ENCODE results near the gene MLST8.

MLST8 gene

DNA sequence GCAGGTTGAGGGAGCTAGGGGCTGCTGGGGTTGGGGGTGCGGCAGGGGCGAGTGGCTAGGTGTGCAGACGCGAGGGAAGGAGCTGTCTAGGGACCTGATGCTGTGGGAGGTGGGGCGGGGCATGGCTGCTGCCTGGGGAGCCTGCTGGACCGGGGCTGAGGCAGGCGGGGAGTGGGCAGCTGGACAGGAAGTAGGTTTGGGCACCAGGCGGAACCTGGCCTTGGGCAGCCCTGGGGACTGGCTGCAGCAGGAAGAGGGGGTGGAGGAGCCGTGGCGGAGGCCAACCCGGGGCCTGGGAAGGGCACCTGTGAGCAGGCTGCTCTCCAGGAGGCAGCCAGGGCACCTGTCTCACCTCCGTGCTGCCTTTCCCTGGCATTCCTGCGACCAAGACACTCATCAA lies 25.1 kb downstream of the MLST8 start:
- no peaks in the 10 kb centered on the region for H3K9me3 ChIP-seq (replicated peaks in 1 of 11)

DNA sequence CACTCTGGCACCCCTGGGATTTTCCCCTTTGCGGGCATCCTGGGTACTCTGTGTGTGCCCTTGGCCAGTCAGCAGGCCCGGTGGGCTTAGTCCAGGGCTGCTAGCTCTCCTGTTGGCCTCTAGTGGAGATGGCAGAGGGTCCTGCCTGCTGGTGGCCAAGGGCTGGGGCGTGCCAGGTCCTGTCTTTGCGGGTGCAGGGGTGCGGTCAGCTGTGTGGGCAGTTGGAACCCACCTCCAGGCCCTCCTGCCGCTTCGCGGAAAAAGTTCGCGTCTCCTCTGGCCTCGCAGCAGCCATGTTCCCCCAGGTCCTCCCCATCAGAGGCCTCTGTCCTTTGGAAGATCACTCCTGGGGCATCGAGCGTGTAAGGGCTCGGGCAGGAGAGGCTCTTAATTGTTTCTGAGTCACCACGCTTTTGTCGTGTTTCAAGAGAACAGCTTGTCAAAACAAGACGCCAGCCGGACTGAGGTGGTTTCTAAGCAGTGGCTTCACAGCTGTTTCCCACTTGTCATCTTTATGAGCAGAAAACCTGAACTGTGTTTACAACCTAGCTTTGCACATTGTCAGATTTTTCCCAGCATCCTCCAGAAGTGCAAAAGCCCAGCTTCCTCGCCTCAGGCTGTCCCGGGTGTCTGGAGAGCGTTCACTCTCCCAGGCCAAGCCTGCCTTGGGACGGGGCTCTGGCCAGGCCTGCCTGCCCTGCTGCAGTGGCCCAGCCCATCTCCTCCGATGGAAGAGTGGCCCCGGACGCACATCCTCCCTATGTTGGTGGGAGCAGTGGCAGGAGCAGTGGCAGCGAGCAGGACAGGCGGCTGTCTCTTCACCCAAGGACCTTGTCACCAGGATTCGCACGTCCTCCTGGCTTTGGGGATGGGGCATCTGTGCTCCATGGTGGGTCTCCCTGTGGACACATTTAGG lies 26.0 kb downstream of the MLST8 start:
- H3K27ac ChIP-seq = no peak overlapping the region
- no peak for TF ChIP-seq Cebpa-rat (IDR thresholded peaks at IDR 0.05)
- peak overlapping the region in 1 of 11 experiments; percentile 13; a peak in 1 of 22 replicates for H3K4me2 ChIP-seq
- peaks cover 56 to 99% (median 94%) of the 10 kb centered on the region in 11 experiments; a peak in 21 of 22 replicates for H4K20me1 ChIP-seq
- peaks cover 85 to 99% (median 92%) of the 10 kb centered on the region in 11 experiments for H3K36me3 ChIP-seq
- H3K9ac ChIP-seq = peak overlapping the region in 3 of 11 experiments; percentile 6 to 20 (median 7); a peak in 1 of 22 replicates
- H3K4me1 ChIP-seq = peaks cover 12 to 25% (median 20%) of the 10 kb centered on the region in 10 experiments
- no peak overlapping the region for H3K4me3 ChIP-seq
- H3K9me3 ChIP-seq (replicated peaks in 1 of 11) = no peaks in the 10 kb centered on the region
- H3K27me3 ChIP-seq = peaks cover 4 to 13% (median 5%) of the 10 kb centered on the region in 11 experiments

More for the DNA sequence above, 25.1 kb downstream of the MLST8 start:
- Histone ChIP-seq H3K4me3 (no peak overlapping the region), H3K4me2 (peak overlapping the region in 3 of 11 experiments; percentile 12 to 42 (median 13); a peak in 4 of 22 replicates), H3K4me1 (peaks cover 21 to 34% (median 29%) of the 10 kb centered on the region in 10 experiments), H3K27me3 (0 out of 22 replicates have a peak, but pooled peaks cover 0 to 4% (median 0%) of the 10 kb centered on the region in 11 experiments), H3K27ac (no peak overlapping the region), H4K20me1 (peaks cover 55 to 99% (median 94%) of the 10 kb centered on the region in 11 experiments; a peak in 21 of 22 replicates), H3K9ac (peak overlapping the region in 4 of 11 experiments; percentile 6 to 38 (median 9); a peak in 2 of 22 replicates), H3K36me3 (peaks cover 78 to 97% (median 85%) of the 10 kb centered on the region in 11 experiments)
- no peak for TF ChIP-seq Cebpa-rat (IDR thresholded peaks at IDR 0.05)

DNA sequence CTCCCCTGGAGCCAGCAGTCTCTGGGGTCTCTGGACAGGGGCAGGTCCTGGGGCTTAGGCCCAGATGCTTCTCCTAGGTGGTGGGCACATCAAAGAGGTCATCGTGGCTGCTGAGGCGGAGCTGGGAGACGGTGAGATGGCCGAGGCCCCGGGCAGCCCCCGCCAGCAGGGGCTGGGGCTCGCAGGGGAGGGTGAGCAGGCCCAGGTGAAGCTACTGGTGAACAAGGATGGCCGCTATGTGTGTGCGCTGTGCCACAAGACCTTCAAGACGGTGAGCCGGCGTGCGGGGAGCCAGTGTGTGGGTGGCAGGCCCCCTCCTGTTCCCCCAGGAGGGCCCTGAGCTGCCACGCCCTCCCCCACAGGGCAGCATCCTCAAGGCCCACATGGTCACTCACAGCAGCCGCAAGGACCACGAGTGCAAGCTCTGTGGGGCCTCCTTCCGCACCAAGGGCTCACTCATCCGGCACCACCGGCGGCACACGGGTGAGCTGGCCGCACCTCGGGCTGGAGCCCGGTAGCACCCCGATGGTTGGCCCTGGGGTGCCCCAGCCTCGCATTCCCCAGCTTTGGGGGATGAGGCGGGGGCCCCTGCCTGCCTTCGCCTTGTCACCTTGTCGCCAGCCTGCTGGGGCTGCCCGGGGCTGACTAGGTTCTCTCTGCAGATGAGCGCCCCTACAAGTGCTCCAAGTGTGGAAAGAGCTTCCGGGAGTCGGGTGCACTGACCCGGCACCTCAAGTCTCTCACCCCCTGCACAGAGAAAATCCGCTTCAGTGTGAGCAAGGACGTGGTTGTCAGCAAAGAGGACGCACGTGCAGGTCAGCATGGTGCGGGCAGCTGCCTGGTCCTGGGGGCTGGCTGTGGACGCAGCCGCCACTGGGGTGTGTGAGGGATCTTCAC lies 27.1 kb downstream of the MLST8 start:
- Histone ChIP-seq H3K9ac (no peak overlapping the region; a peak in 2 of 22 replicates), H3K9me3 (replicated peaks in 1 of 11) (no peaks in the 10 kb centered on the region), H3K4me3 (no peak overlapping the region), H3K27me3 (peaks cover 14 to 24% (median 15%) of the 10 kb centered on the region in 11 experiments), H3K4me2 (no peak overlapping the region), H3K36me3 (peaks cover 78 to 97% (median 92%) of the 10 kb centered on the region in 11 experiments), H3K4me1 (peaks cover 7 to 16% (median 14%) of the 10 kb centered on the region in 10 experiments; a peak in 18 of 20 replicates), H4K20me1 (peaks cover 46 to 98% (median 92%) of the 10 kb centered on the region in 11 experiments; a peak in 21 of 22 replicates), H3K27ac (no peak overlapping the region)
- TF ChIP-seq Cebpa-rat (IDR thresholded peaks at IDR 0.05) = no peak

DNA sequence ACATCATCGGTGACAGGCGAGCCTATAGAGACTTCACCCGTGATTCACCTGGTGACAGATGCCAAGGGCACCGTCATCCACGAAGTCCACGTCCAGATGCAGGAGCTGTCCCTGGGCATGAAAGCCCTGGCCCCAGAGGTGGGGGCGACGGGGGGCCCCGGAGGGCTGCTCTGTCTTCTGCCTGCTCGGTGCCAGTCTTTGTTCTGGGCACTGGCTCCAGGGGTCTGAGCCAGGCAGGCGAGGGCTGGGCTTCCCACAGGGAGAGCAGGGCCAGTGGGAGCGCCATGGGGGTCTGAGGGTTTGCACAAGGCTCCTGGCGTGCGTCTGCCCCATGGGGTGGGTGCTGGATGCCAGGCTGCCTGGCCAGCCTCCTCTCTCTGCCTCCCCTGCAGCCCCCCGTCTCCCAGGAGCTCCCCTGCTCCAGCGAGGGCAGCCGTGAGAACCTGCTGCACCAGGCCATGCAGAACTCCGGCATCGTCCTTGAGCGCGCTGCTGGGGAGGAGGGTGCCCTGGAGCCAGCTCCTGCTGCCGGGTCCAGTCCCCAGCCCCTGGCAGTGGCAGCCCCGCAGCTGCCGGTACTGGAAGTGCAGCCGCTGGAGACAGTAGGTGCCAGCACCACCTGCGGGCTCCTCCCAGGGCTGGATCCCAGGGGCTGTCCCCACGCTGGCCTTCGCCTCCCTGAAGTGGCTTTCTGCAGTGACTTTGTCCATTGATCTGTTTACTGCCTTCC lies 28.0 kb downstream of the MLST8 start:
- H4K20me1 ChIP-seq = peaks cover 40 to 98% (median 93%) of the 10 kb centered on the region in 11 experiments; a peak in 21 of 22 replicates
- peaks cover 73 to 95% (median 85%) of the 10 kb centered on the region in 11 experiments for H3K36me3 ChIP-seq
- no peak overlapping the region for H3K27ac ChIP-seq

DNA sequence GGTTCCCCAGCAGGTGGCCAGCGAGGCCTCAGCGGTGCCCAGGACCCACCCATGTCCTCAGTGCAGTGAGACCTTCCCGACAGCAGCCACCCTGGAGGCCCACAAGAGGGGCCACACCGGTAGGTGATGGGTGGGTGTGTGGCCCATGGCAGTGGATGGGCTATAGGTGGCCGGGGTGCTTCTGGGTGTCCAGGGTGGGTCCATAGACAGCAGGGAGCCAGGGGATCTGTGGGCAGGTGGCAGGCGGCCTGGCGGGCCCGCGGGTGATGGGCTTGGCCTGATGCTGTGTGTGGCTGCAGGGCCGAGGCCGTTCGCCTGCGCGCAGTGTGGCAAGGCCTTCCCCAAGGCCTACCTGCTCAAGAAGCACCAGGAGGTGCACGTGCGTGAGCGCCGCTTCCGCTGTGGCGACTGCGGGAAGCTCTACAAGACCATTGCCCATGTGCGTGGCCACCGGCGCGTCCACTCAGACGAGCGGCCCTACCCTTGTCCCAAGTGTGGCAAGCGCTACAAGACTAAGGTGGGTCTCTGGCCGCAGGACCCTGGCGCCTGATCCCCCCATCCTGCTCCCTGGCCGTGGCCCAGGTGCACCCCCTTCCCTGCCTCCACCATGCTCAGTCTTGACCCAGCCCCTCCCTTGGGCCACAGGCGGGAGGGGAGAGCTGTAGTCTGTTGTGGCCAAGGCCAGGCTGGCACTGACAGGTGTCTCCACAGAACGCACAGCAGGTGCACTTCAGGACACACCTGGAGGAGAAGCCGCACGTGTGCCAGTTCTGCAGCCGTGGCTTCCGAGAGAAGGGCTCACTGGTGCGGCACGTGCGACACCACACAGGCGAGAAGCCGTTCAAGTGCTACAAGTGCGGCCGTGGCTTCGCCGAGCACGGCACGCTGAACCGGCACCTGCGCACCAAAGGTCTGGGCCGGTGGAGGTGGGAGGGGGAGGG lies 28.9 kb downstream of the MLST8 start:
- Histone ChIP-seq H4K20me1 (peaks cover 31 to 98% (median 93%) of the 10 kb centered on the region in 11 experiments; a peak in 21 of 22 replicates), H3K4me1 (peaks cover 7 to 16% (median 14%) of the 10 kb centered on the region in 10 experiments; a peak in 18 of 20 replicates), H3K9ac (no peak overlapping the region), H3K27ac (no peak overlapping the region), H3K27me3 (peaks cover 19 to 37% (median 25%) of the 10 kb centered on the region in 11 experiments), H3K9me3 (replicated peaks in 1 of 11) (no peaks in the 10 kb centered on the region), H3K36me3 (peaks cover 64 to 95% (median 81%) of the 10 kb centered on the region in 11 experiments), H3K4me3 (no peak overlapping the region), H3K4me2 (peak overlapping the region in 6 of 11 experiments; percentile 4 to 65 (median 54); a peak in 11 of 22 replicates)
- TF ChIP-seq Cebpa-rat (IDR thresholded peaks at IDR 0.05) = no peak

More for the DNA sequence above, 28.0 kb downstream of the MLST8 start:
- Histone ChIP-seq H3K4me1 (peaks cover 7 to 16% (median 14%) of the 10 kb centered on the region in 10 experiments; a peak in 18 of 20 replicates), H3K9me3 (replicated peaks in 1 of 11) (no peaks in the 10 kb centered on the region), H3K4me2 (peak overlapping the region in 4 of 11 experiments; percentile 45 to 65 (median 61); a peak in 5 of 22 replicates), H3K9ac (no peak overlapping the region), H3K4me3 (no peak overlapping the region), H3K27me3 (peaks cover 19 to 32% (median 23%) of the 10 kb centered on the region in 11 experiments)
- no peak for TF ChIP-seq Cebpa-rat (IDR thresholded peaks at IDR 0.05)

DNA sequence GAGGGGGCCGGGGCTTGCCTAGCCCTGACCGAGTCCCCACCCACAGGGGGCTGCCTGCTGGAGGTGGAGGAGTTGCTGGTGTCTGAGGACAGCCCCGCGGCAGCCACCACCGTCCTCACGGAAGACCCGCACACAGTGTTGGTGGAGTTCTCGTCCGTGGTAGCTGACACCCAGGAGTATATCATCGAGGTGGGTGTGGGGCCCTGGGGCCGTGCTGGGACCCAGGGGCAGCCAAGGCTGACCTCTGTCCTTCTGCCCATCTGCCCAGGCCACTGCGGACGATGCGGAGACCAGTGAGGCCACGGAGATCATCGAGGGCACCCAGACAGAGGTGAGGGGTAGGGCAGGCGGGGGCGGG lies 29.5 kb downstream of the MLST8 start:
- TF ChIP-seq Cebpa-rat (IDR thresholded peaks at IDR 0.05) = no peak
- Histone ChIP-seq H3K9me3 (replicated peaks in 1 of 11) (no peaks in the 10 kb centered on the region), H3K4me3 (no peak overlapping the region), H3K36me3 (peaks cover 62 to 95% (median 81%) of the 10 kb centered on the region in 11 experiments), H3K9ac (no peak overlapping the region), H3K4me2 (no peak overlapping the region), H3K4me1 (peaks cover 7 to 16% (median 12%) of the 10 kb centered on the region in 10 experiments; a peak in 18 of 20 replicates), H3K27ac (no peak overlapping the region), H3K27me3 (peaks cover 19 to 37% (median 25%) of the 10 kb centered on the region in 11 experiments), H4K20me1 (peaks cover 27 to 98% (median 93%) of the 10 kb centered on the region in 11 experiments; a peak in 21 of 22 replicates)

DNA sequence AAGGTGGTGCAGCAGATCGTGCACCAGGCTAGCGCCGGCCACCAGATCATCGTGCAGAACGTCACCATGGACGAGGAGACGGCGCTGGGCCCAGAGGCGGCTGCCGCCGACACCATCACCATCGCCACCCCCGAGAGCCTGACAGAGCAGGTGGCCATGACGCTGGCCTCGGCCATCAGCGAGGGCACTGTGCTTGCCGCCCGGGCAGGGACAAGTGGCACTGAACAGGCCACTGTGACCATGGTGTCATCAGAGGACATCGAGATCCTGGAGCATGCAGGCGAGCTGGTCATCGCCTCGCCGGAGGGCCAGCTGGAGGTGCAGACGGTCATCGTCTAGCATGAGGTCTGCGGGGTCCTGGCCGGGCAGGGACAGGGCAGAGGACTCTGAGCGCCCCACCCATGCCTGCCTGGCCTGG lies 30.0 kb downstream of the MLST8 start:
- H3K27me3 ChIP-seq = peaks cover 19 to 37% (median 25%) of the 10 kb centered on the region in 11 experiments

More for the DNA sequence above, 30.0 kb downstream of the MLST8 start:
- peaks cover 60 to 95% (median 80%) of the 10 kb centered on the region in 11 experiments for H3K36me3 ChIP-seq
- no peak overlapping the region for H3K4me2 ChIP-seq
- TF ChIP-seq Cebpa-rat (IDR thresholded peaks at IDR 0.05) = no peak
- H3K4me3 ChIP-seq = no peak overlapping the region
- H3K27ac ChIP-seq = no peak overlapping the region
- no peak overlapping the region for H3K9ac ChIP-seq
- H3K4me1 ChIP-seq = peaks cover 7 to 16% (median 11%) of the 10 kb centered on the region in 10 experiments; a peak in 18 of 20 replicates
- peaks cover 23 to 98% (median 91%) of the 10 kb centered on the region in 11 experiments; a peak in 21 of 22 replicates for H4K20me1 ChIP-seq
- no peaks in the 10 kb centered on the region for H3K9me3 ChIP-seq (replicated peaks in 1 of 11)
